Left renal cortex interstitium (tissue), 4 donors: ENCODE measurements around the gene KCNMA1. TPM values are rescaled to one million over a fixed set of nuclear protein-coding genes. Genes with fewer than 3 reads are reported as not detected.

Source experiments
- DNase-seq, 4 donors: peaks; one replicate each; pipeline ENCODE4 v3.0.0-alpha.2; 2013; ENCODE audit warnings: low read depth in 4 of 4, low spot score in 2 of 4, missing footprints in 1 of 4
- polyA plus RNA-seq, 4 donors: library from polyadenylated mRNA; unstranded; fragments of 120-200 nt; gene quantifications; one replicate each; pipeline ENCODE4 v1.2.1, GENCODE V29; 2013; ENCODE audit not compliant: insufficient read length in 4 of 4

KCNMA1 gene
- polyA plus RNA-seq, 4 donors = 2.8 to 5.2 (median 3.7) TPM

GRCh38 chr10:76911184-76911583 is 726.4 kb downstream of the KCNMA1 start:
- no peak for DNase-seq

- no peak for DNase-seq
Measured at GRCh38 chr10:76910184-76910962, 727.2 kb downstream of the KCNMA1 start.

GRCh38 chr10:76906256-76906655 is 731.4 kb downstream of the KCNMA1 start:
- DNase-seq = no peak

GRCh38 chr10:76905251-76905650 is 732.4 kb downstream of the KCNMA1 start:
- no peak for DNase-seq

- DNase-seq = no peak
Measured at GRCh38 chr10:76903387-76903945, 734.1 kb downstream of the KCNMA1 start.

GRCh38 chr10:76902949-76903348 is 734.7 kb downstream of the KCNMA1 start:
- peak in 1 of 4 donors; percentile 49 for DNase-seq

GRCh38 chr10:76901701-76902100 is 735.9 kb downstream of the KCNMA1 start:
- DNase-seq = no peak

- no peak for DNase-seq
Measured at GRCh38 chr10:76899490-76899889, 738.1 kb downstream of the KCNMA1 start.

GRCh38 chr10:76892766-76893479 is 744.7 kb downstream of the KCNMA1 start:
- DNase-seq = no peak

- DNase-seq = no peak
Measured at GRCh38 chr10:76887223-76888010, 750.2 kb downstream of the KCNMA1 start.

GRCh38 chr10:76885816-76886215 is 751.8 kb downstream of the KCNMA1 start:
- no peak for DNase-seq

GRCh38 chr10:76884673-76885275 is 752.8 kb downstream of the KCNMA1 start:
- DNase-seq = no peak

- DNase-seq = no peak
Measured at GRCh38 chr10:76883596-76883995, 754.0 kb downstream of the KCNMA1 start.

- no peak for DNase-seq
Measured at GRCh38 chr10:76882796-76883195, 754.8 kb downstream of the KCNMA1 start.

GRCh38 chr10:76882245-76882644 is 755.4 kb downstream of the KCNMA1 start:
- no peak for DNase-seq

GRCh38 chr10:76881477-76882220 is 756.0 kb downstream of the KCNMA1 start:
- no peak for DNase-seq

GRCh38 chr10:76880931-76881330 is 756.7 kb downstream of the KCNMA1 start:
- no peak for DNase-seq

GRCh38 chr10:76879116-76879913 is 758.3 kb downstream of the KCNMA1 start:
- DNase-seq = no peak

- DNase-seq = no peak
Measured at GRCh38 chr10:76878514-76878913, 759.1 kb downstream of the KCNMA1 start.
